Retinal pigment epithelial cell (primary cell): ENCODE data around the gene DCP2.

Experiments
- DNase-seq: peaks from one replicate; pipeline ENCODE4 v3.0.0-alpha.2; 2010; ENCODE audit warnings: low read depth
- H3K4me3 ChIP-seq: 2 replicates; pipeline ENCODE4 v1.5.1; 2011; ENCODE audit warnings: mild to moderate bottlenecking, low read length, control low read depth, moderate library complexity
- TF ChIP-seq, protein P1 (sequence below): conservative IDR thresholded peaks from 2 replicates; pipeline ENCODE4 v1.5.1; 2011; ENCODE audit warnings: low read depth, low read length, control low read depth, inconsistent platforms

The DCP2 gene

DNA sequence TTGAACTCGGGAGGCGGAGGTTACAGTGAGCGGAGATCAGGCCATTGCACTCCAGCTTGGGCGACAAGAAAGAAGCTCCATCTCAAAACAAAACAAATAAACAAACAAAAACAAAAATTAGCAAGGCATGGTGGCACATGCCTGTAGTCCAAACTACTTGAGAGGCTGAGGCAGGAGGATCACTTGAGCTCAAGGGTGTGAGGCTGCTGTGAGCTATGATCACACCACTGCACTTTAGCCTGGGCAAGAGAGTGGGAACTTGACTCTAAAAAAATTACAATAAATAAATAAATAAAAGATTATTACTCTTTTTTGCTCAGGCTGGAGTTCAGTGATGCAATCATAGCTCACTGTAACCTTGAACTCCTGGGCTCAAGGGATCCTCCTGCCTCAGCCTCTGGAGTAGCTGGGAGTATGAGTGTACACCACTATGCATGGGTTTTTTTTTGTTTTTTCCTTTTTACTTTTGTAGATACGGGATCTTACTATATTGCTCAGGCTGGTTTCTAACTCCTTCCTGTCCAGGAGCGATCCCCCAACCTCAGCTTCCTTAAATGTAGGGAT is 9.0 kb upstream of the DCP2 start:
- TF ChIP-seq, protein P1, sequence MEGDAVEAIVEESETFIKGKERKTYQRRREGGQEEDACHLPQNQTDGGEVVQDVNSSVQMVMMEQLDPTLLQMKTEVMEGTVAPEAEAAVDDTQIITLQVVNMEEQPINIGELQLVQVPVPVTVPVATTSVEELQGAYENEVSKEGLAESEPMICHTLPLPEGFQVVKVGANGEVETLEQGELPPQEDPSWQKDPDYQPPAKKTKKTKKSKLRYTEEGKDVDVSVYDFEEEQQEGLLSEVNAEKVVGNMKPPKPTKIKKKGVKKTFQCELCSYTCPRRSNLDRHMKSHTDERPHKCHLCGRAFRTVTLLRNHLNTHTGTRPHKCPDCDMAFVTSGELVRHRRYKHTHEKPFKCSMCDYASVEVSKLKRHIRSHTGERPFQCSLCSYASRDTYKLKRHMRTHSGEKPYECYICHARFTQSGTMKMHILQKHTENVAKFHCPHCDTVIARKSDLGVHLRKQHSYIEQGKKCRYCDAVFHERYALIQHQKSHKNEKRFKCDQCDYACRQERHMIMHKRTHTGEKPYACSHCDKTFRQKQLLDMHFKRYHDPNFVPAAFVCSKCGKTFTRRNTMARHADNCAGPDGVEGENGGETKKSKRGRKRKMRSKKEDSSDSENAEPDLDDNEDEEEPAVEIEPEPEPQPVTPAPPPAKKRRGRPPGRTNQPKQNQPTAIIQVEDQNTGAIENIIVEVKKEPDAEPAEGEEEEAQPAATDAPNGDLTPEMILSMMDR, result no peak

DNA sequence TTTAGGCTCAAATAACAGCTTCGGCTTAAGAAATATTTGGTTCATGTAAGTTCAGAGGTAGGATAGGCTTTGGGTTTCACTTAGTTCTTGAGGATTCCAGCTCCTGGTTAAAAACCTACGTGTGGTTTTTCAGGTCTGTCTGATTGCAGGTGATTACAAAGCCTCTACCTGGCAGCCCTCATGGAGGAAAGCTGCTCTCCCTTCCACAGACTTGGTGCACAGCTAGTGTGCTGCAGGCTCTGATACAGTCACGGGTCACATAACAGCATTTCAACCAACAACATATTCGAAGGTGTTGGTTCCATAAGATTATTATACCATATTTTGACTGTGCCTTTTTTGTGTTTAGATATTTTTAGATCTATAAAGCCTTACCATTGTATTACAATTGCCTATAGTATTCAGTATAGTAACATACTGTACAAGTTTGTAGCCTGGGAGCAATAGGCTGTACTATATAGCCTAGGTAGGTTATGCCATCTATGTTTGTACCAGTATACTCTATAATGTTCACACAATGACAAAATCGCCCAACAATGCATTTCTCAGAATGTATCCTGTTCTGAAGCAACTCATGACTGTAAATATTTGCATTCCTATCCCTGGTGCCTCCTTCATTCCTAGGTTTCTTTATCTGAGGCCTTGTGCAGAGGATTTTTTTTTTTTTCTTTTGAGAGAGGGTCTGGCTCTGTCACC is 8.0 kb upstream of the DCP2 start:
- no peak overlapping the region for H3K4me3 ChIP-seq
- no peak for DNase-seq
- TF ChIP-seq, protein P1, result no peak

More for the DNA sequence above, 9.0 kb upstream of the DCP2 start:
- H3K4me3 ChIP-seq, result no peak overlapping the region
- DNase-seq, result no peak

DNA sequence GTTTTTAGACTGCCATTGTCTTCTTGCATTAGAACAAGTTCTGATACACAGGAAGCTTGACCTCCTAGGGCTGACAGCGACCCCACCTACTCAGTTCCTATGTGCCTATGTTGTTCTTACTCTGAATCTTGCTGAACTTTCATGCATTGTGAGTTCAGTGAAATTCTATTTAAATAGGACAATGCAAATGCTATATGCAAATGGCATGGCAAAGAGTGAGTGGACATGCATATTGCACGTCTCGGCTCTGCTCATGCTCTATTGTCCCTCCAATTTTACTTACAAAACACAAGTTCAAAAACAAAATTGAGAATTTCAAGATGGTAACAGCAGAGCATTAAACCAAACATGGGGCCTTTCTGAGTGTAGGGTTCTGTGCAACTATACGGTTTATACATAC is 5.3 kb upstream of the DCP2 start:
- no peak for DNase-seq

DNA sequence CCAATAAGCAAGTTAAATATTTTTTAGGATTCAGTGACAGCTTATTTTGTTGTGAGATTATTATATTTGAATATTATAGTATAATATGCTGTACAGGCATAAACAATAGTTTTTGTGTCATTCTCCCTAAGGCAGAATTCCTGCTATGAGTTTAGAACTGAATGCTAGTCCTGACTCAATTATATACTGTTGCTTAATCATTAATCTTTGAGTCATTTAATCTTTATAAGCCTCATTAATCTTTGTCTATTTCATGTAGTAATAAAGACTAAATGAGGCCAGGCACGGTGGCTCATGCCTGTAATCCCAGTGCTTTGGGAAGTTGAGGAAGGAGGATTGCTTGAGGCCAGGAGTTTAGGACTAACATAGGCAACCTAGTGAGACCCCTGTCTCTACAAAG is 3.6 kb upstream of the DCP2 start:
- H3K4me3 ChIP-seq, result no peak overlapping the region
- DNase-seq, result no peak
- TF ChIP-seq, protein P1, result no peak

More for the DNA sequence above, 5.3 kb upstream of the DCP2 start:
- TF ChIP-seq, protein P1, result no peak
- no peak overlapping the region for H3K4me3 ChIP-seq

DNA sequence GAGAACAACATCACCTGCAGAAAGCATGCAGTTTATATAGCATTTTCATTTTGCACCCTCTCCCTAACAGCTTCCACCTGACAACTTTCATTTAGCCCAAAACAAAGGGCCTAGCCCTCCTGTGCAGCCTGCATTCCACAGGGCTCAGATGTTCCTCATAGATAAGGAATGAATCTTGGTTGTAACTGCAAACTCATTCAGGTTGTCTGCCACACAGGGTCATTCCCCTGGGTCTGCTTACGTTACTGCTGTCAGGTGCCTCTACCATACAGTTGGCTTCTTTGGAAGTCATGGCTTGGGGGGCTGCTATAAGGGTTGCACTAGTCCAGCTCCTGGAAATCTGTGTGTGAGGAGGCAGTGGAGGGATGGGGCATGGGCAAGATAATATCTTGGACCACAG is 2.7 kb upstream of the DCP2 start:
- TF ChIP-seq, protein P1, result no peak
- H3K4me3 ChIP-seq, result no peak overlapping the region
- no peak for DNase-seq

DNA sequence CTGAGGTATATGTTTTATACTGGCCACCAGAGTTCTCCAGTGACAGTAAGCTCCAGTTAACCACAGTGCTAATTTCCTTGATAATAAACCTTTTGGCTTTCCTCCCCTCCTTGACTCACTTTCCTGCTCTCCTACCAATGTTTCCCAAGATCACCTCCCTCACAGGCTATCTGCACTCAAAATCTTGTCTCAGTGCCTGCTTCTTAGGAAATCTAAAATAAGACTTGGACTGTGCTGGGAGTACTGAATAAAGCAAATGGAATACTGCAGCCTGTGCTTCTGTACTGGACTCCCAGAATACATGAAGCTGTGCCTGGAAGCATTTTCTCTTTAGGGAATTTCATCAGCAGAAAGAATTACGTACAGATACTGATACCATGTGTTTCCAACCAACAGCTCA is 1.7 kb upstream of the DCP2 start:
- H3K4me3 ChIP-seq, result no peak overlapping the region
- TF ChIP-seq, protein P1, result no peak
- no peak for DNase-seq
